ENCODE measurements around the gene RBL2.

DNA sequence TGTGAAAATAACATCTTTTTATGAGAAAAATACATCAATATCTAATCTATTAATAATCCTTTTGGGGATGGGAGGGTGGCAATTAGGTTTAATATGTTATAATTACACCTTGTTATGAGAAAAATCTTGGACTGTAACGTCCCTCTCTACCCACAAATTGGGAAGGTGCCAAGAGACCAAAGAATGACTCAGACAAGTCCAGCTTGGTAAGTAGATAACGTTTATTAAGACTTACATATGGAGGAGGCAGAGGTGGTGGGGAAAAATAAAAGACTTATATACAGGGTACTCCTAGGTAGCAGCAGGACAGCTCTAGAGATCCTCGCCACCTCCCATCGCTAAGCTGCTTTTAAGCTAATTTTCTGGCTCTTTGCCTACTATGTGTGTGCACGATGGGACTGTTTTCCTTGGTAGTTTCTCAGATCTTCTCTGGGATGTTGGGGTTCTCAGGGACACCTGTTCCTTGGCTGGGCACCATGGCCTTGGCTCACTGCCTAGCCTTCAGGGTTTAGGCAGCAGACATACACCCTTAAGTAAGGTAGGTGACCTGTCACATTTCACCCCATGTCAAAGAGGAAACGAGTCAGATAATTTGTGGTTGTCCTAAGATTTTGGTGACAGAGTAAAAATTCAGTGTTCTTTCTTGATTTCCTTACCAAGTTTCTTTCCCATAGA is 31.5 kb downstream of the RBL2 start:
- no peak for TF ChIP-seq POLR2A (IDR thresholded peaks at IDR 0.05)
- TF ChIP-seq EP300 (IDR thresholded peaks at IDR 0.05; ENCODE audit: low read depth), result no peak
- TF ChIP-seq, protein P1, sequence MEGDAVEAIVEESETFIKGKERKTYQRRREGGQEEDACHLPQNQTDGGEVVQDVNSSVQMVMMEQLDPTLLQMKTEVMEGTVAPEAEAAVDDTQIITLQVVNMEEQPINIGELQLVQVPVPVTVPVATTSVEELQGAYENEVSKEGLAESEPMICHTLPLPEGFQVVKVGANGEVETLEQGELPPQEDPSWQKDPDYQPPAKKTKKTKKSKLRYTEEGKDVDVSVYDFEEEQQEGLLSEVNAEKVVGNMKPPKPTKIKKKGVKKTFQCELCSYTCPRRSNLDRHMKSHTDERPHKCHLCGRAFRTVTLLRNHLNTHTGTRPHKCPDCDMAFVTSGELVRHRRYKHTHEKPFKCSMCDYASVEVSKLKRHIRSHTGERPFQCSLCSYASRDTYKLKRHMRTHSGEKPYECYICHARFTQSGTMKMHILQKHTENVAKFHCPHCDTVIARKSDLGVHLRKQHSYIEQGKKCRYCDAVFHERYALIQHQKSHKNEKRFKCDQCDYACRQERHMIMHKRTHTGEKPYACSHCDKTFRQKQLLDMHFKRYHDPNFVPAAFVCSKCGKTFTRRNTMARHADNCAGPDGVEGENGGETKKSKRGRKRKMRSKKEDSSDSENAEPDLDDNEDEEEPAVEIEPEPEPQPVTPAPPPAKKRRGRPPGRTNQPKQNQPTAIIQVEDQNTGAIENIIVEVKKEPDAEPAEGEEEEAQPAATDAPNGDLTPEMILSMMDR (IDR thresholded peaks at IDR 0.05), result no peak
